ENCODE results near the gene EEPD1.

The EEPD1 gene

DNA sequence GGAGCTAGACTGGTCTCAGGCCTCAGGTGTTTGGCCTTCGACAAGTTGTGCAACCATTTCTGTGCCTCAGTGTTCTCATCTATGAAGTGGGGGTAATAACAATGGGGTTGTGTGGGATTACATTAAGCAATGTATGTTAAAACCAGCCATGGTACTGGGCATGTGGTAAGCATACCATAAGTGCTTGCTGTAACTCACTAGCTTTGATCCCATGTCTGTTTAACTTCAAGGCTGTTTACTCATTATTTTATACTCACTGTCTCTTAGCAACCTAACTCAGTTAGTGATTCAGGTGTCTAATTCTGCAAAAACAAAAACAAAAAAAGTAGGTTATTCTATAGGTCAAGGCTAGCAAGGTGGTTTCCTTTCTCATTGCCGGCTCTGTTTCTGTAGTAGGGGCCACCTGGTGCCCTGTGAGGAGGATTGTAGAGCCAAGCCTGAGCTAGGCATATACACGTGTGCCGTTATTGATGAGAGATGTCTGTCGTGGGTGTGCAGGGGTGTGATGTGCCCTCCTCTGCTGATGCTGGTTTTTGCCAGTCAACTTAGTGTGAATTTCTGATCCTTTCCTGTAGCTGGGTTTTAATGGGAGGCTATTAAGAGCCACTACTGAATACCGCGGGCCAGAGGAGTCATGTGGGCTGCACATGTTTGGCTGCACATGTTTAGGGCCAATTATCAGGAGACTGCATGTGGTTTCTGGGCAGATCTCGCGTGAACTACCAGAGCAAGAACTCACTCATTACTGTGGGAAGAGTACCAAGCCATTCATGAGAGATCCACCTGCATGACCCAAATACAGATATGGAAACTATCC, 56.2 kb downstream of the EEPD1 start:
- H3K27ac ChIP-seq (ENCODE audit: low read depth, low read length), result peak overlapping the region; percentile 81

DNA sequence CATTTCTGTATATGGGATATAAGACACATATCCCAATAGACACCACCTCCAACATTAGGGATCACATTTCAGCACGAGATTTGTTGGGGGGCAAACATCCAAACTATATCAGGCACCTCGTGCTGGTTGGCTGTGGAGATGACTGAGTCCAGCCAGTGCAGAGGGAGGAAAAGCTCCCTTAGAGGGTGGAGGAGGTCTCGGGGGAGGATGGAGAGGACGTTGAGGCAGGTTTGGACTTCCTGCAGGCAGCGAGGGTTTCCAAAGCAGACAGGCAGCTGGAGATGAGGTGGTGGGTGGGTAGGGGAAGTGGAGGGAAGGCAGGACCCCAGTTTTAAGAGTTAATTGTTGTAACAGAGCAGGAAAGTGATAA, 56.7 kb downstream of the EEPD1 start:
- Histone ChIP-seq H3K9me3 (ENCODE audit: control insufficient read depth in 5 of 5, low read length in 5 of 5) (no peaks in the 10 kb centered on the region), H3K36me3 (ENCODE audit: control insufficient read depth in 5 of 5, insufficient read depth in 5 of 5, low read length in 5 of 5) (no peaks in the 10 kb centered on the region), H3K4me3 (ENCODE audit: low read depth in 1 of 5, low read length in 5 of 5) (no peak overlapping the region), H3K27ac (ENCODE audit: low read depth, low read length) (peak overlapping the region; percentile 81), H3K4me1 (ENCODE audit: control insufficient read depth in 5 of 5, insufficient read depth in 5 of 5, low read length in 5 of 5) (peaks cover 13 to 66% (median 61%) of the 10 kb centered on the region in 5 donors), H3K9ac (ENCODE audit: low read length in 5 of 5) (peak overlapping the region in 1 of 5 donors; percentile 11), H3K27me3 (ENCODE audit: control insufficient read depth in 5 of 5, insufficient read depth in 4 of 5, low read length in 5 of 5) (no peaks in the 10 kb centered on the region)

More for the DNA sequence above, 56.2 kb downstream of the EEPD1 start:
- Histone ChIP-seq H3K27me3 (ENCODE audit: control insufficient read depth in 5 of 5, insufficient read depth in 4 of 5, low read length in 5 of 5) (no peaks in the 10 kb centered on the region), H3K9ac (ENCODE audit: low read length in 5 of 5) (peak overlapping the region in 1 of 5 donors; percentile 56), H3K9me3 (ENCODE audit: control insufficient read depth in 5 of 5, low read length in 5 of 5) (no peaks in the 10 kb centered on the region), H3K4me1 (ENCODE audit: control insufficient read depth in 5 of 5, insufficient read depth in 5 of 5, low read length in 5 of 5) (peaks cover 13 to 66% (median 59%) of the 10 kb centered on the region in 5 donors), H3K4me3 (ENCODE audit: low read depth in 1 of 5, low read length in 5 of 5) (no peak overlapping the region), H3K36me3 (ENCODE audit: control insufficient read depth in 5 of 5, insufficient read depth in 5 of 5, low read length in 5 of 5) (no peaks in the 10 kb centered on the region)

DNA sequence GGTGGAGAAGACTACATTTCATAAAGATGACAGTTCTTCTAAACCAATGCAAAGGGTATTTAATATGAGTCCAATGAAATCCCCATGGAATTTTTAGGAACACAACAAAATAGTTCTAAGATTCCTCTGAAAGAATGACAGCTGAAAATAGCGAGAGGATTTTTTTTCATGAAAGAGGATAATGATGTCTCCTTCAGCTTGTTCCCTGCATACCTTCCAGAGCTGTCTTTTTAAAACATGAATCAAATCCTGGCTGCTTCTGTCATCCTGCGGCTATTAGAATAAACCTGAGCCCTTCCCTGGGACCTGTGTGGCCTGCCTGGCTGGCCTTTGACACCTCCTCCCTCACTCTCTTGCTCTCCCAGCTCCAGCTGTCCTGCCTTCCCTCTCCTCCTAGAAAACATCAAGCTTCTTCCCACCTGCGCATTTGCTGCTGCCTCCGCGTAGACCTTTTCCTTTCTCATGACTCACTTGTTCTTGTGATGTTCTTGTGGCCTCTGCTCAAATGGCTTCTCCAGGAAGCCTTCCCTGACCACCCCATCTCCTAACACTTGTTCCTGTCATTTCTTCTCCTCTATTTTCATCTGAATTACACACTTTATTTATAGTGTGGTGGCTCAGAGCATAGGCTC, 57.4 kb downstream of the EEPD1 start:
- no peak overlapping the region for H3K4me3 ChIP-seq (ENCODE audit: low read depth in 1 of 5, low read length in 5 of 5)
- H3K4me1 ChIP-seq (ENCODE audit: control insufficient read depth in 5 of 5, insufficient read depth in 5 of 5, low read length in 5 of 5), result peaks cover 15 to 67% (median 65%) of the 10 kb centered on the region in 5 donors
- H3K36me3 ChIP-seq (ENCODE audit: control insufficient read depth in 5 of 5, insufficient read depth in 5 of 5, low read length in 5 of 5), result peaks cover 0 to 5% (median 0%) of the 10 kb centered on the region in 5 donors
- peak overlapping the region in 1 of 5 donors; percentile 5 for H3K9ac ChIP-seq (ENCODE audit: low read length in 5 of 5)
- no peaks in the 10 kb centered on the region for H3K9me3 ChIP-seq (ENCODE audit: control insufficient read depth in 5 of 5, low read length in 5 of 5)
- H3K27me3 ChIP-seq (ENCODE audit: control insufficient read depth in 5 of 5, insufficient read depth in 4 of 5, low read length in 5 of 5), result no peaks in the 10 kb centered on the region
- H3K27ac ChIP-seq (ENCODE audit: low read depth, low read length), result peak overlapping the region; percentile 81

DNA sequence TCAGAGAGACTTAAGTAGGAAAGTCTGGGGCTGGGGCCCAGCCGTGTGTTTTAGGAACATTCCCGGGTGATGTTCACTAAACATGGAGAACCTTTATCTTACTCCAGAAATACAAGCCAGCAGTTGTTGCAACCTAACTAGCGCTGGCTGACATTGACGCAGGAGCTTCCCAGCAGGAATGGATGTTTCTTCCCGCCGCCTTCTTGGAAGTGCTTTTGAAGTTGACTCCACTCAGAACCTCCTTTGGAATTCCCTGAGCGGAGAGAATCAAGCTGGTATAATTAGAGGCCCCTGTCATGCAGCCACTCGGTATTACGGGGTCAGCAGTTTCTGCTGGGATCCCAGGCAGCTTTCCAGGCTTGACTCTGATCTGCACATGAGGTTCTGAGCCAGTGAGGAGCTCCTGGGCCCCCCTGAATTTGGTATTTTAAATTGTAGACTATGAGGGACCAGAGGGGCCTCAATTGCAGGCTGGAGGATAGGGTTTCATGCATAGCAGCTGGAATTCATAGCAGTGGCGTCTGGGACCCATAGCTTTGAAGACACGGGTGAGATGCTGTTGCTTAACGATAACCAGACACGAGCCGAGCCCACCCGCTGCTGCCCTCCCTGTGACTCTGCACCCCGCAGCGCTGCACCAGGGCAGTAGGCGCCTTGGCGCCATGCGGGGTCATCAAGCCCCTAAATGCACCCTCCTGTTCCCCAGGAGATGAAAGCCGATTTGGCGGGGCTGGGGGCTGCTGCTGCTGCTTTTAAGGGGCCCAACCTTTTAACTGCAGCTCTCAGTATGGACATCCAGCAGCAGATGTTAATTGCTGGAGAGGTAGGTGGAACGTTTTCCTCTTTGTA, 61.8 kb downstream of the EEPD1 start:
- Histone ChIP-seq H3K9me3 (ENCODE audit: control insufficient read depth in 5 of 5, low read length in 5 of 5) (no peaks in the 10 kb centered on the region), H3K27ac (ENCODE audit: low read depth, low read length) (peak overlapping the region; percentile 75), H3K36me3 (ENCODE audit: control insufficient read depth in 5 of 5, insufficient read depth in 5 of 5, low read length in 5 of 5) (peaks cover 0 to 5% (median 0%) of the 10 kb centered on the region in 5 donors), H3K4me3 (ENCODE audit: low read depth in 1 of 5, low read length in 5 of 5) (no peak overlapping the region), H3K27me3 (ENCODE audit: control insufficient read depth in 5 of 5, insufficient read depth in 4 of 5, low read length in 5 of 5) (no peaks in the 10 kb centered on the region), H3K9ac (ENCODE audit: low read length in 5 of 5) (no peak overlapping the region), H3K4me1 (ENCODE audit: control insufficient read depth in 5 of 5, insufficient read depth in 5 of 5, low read length in 5 of 5) (peaks cover 4 to 53% (median 46%) of the 10 kb centered on the region in 5 donors)

DNA sequence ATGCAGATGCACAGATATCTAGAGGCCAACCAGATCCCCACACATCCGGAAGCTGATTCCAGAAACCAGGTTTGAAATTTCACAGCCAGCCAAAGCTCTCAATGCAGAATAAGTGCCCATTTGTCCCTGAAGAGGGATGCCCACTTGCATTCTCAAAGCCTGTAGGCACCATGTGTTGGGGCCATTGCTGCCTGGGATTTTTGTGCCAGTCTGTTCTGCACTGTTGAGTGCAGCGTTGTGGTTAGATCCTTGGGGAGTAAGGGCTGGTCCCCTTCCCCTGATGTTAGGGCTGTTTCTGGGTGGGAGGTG, 62.4 kb downstream of the EEPD1 start:
- H3K9ac ChIP-seq (ENCODE audit: low read length in 5 of 5), result no peak overlapping the region
- peaks cover 4 to 48% (median 40%) of the 10 kb centered on the region in 5 donors for H3K4me1 ChIP-seq (ENCODE audit: control insufficient read depth in 5 of 5, insufficient read depth in 5 of 5, low read length in 5 of 5)
- peaks cover 0 to 5% (median 0%) of the 10 kb centered on the region in 5 donors for H3K36me3 ChIP-seq (ENCODE audit: control insufficient read depth in 5 of 5, insufficient read depth in 5 of 5, low read length in 5 of 5)
- no peaks in the 10 kb centered on the region for H3K27me3 ChIP-seq (ENCODE audit: control insufficient read depth in 5 of 5, insufficient read depth in 4 of 5, low read length in 5 of 5)
- H3K4me3 ChIP-seq (ENCODE audit: low read depth in 1 of 5, low read length in 5 of 5), result no peak overlapping the region
- no peaks in the 10 kb centered on the region for H3K9me3 ChIP-seq (ENCODE audit: control insufficient read depth in 5 of 5, low read length in 5 of 5)
- H3K27ac ChIP-seq (ENCODE audit: low read depth, low read length), result peak overlapping the region; percentile 75

DNA sequence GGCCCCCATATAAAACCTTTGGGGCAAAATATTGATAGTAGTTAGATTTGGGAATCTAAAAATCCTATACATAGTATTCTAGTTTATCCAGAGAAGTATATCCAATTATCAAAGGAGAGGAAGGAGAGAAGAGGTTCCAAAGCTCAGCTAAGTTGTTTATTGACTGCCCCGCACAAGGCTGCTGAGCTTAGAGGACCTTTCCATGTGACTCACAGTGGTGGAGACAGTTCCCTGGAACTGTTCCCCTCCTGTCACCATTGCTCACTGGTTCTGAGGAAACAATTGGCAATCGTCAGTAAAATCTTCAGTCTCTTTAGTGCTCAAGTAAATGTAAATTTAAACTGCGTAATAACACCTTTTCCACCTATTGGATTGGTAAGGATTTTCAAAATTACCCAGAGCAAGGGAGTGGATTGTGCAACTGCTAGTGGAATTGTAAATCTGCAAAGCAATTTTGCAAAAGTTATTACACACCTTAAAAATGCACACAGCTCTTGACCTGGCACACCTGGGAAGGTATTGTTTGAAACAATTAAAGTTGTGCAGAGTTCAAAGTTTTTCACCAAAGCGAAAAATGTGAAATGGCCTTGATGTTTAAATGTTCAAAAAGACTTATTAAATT, 63.1 kb downstream of the EEPD1 start:
- Histone ChIP-seq H3K9me3 (ENCODE audit: control insufficient read depth in 5 of 5, low read length in 5 of 5) (no peaks in the 10 kb centered on the region), H3K4me1 (ENCODE audit: control insufficient read depth in 5 of 5, insufficient read depth in 5 of 5, low read length in 5 of 5) (peaks cover 4 to 41% (median 33%) of the 10 kb centered on the region in 5 donors), H3K9ac (ENCODE audit: low read length in 5 of 5) (no peak overlapping the region), H3K4me3 (ENCODE audit: low read depth in 1 of 5, low read length in 5 of 5) (no peak overlapping the region), H3K27ac (ENCODE audit: low read depth, low read length) (peak overlapping the region; percentile 75), H3K27me3 (ENCODE audit: control insufficient read depth in 5 of 5, insufficient read depth in 4 of 5, low read length in 5 of 5) (no peaks in the 10 kb centered on the region), H3K36me3 (ENCODE audit: control insufficient read depth in 5 of 5, insufficient read depth in 5 of 5, low read length in 5 of 5) (peaks cover 0 to 5% (median 0%) of the 10 kb centered on the region in 5 donors)

DNA sequence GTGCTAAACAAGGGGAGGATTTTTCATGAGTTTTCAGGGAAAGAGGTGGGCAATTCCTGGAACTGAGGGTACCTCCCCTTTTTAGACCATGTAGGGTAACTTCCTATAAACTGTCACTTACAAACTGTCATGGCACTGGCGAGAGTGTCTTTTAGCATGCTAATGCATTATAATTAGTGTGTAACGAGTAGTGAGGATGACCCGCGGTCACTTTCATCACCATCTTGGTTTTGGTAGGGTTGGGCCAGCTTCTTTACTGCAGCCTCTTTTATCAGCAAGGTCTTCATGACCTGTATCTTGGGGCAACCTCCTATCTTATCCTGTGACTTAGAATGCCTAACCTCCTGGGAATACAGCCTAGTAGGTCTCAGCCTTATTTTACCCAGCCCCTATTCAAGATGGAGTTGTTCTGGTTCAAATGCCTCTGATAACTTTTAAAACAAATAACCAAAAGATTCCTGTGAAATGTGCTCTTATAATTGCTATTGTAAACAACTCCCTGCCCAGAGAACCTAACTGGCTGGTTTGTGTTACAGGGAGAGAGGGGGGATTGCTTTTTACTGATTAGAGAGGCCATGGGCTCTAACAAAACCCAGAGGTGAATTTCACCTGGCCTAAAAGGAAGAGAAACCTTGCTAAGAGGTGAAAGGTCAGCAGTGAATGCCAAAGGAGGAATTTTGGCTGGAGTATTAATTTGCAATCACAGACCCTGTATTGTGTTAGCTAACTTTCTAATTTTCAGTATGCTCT, 64.3 kb downstream of the EEPD1 start:
- Histone ChIP-seq H3K9me3 (ENCODE audit: control insufficient read depth in 5 of 5, low read length in 5 of 5) (no peaks in the 10 kb centered on the region), H3K4me1 (ENCODE audit: control insufficient read depth in 5 of 5, insufficient read depth in 5 of 5, low read length in 5 of 5) (peaks cover 4 to 37% (median 33%) of the 10 kb centered on the region in 5 donors), H3K27me3 (ENCODE audit: control insufficient read depth in 5 of 5, insufficient read depth in 4 of 5, low read length in 5 of 5) (no peaks in the 10 kb centered on the region), H3K9ac (ENCODE audit: low read length in 5 of 5) (peak overlapping the region in 2 of 5 donors; percentile 5 to 13), H3K27ac (ENCODE audit: low read depth, low read length) (peak overlapping the region; percentile 75), H3K36me3 (ENCODE audit: control insufficient read depth in 5 of 5, insufficient read depth in 5 of 5, low read length in 5 of 5) (peaks cover 0 to 5% (median 0%) of the 10 kb centered on the region in 5 donors), H3K4me3 (ENCODE audit: low read depth in 1 of 5, low read length in 5 of 5) (no peak overlapping the region)

DNA sequence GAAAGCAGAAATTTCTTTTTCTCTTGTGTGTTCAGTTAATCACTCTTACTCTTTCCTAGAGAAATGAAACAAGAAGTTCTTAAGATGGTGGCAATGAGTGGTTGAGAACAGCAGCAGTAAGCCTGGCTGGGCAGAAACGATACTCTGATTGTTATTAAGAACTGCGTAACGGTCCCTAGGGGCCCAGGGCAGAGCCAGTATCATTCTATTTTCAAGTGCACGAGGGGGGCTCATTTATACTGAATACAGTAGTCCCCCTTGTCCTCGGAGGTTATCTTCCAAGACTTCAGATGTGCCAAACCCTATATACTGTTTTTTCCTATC, 64.9 kb downstream of the EEPD1 start:
- Histone ChIP-seq H3K9ac (ENCODE audit: low read length in 5 of 5) (peak overlapping the region in 2 of 5 donors; percentile 5 to 13), H3K9me3 (ENCODE audit: control insufficient read depth in 5 of 5, low read length in 5 of 5) (no peaks in the 10 kb centered on the region), H3K4me3 (ENCODE audit: low read depth in 1 of 5, low read length in 5 of 5) (no peak overlapping the region), H3K27me3 (ENCODE audit: control insufficient read depth in 5 of 5, insufficient read depth in 4 of 5, low read length in 5 of 5) (no peaks in the 10 kb centered on the region), H3K36me3 (ENCODE audit: control insufficient read depth in 5 of 5, insufficient read depth in 5 of 5, low read length in 5 of 5) (peaks cover 0 to 5% (median 0%) of the 10 kb centered on the region in 5 donors), H3K27ac (ENCODE audit: low read depth, low read length) (peak overlapping the region; percentile 75), H3K4me1 (ENCODE audit: control insufficient read depth in 5 of 5, insufficient read depth in 5 of 5, low read length in 5 of 5) (peaks cover 4 to 37% (median 33%) of the 10 kb centered on the region in 5 donors)

DNA sequence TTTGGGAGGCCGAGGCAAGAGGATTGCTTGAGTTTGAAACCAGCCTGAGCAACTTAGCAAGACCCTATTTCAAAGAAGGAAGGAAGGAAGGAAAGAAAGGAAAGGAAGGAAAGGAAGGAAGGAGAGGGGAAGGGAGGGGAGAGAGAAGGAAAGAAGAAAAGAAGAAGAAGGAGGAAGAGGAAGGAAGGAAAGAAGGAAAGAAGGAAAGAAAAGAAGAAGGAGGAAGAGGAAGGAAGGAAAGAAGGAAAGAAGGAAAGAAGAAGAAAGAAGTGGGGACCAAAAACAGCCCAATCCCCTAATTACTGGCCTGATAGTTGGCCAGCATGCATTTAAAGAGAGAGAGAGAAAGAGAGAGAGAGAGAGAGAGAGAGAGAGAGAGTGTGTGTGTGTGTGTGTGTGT, 66.4 kb downstream of the EEPD1 start:
- Histone ChIP-seq H3K4me3 (ENCODE audit: low read depth in 1 of 5, low read length in 5 of 5) (no peak overlapping the region), H3K36me3 (ENCODE audit: control insufficient read depth in 5 of 5, insufficient read depth in 5 of 5, low read length in 5 of 5) (peaks cover 0 to 5% (median 0%) of the 10 kb centered on the region in 5 donors), H3K4me1 (ENCODE audit: control insufficient read depth in 5 of 5, insufficient read depth in 5 of 5, low read length in 5 of 5) (peaks cover 4 to 33% (median 29%) of the 10 kb centered on the region in 5 donors), H3K9me3 (ENCODE audit: control insufficient read depth in 5 of 5, low read length in 5 of 5) (no peaks in the 10 kb centered on the region), H3K9ac (ENCODE audit: low read length in 5 of 5) (no peak overlapping the region), H3K27me3 (ENCODE audit: control insufficient read depth in 5 of 5, insufficient read depth in 4 of 5, low read length in 5 of 5) (no peaks in the 10 kb centered on the region), H3K27ac (ENCODE audit: low read depth, low read length) (no peak overlapping the region)
